Dermis blood vessel endothelial cell (primary cell): Measurements from ENCODE around the gene PLAAT5. TPM values are rescaled to one million over a fixed set of nuclear protein-coding genes. Genes with fewer than 3 reads are reported as not detected.
"Not testable (repeated sequence)": the region's sequence is repeated elsewhere in the genome, so short reads cannot be mapped to it uniquely, and the experiment has no call there.

Experiments
- DNase-seq: peaks from one replicate; pipeline ENCODE4 v3.0.0; 2010
- total RNA-seq: library from RNA; depleted of rRNA; stranded (reverse); fragments of >200 nt; gene quantifications from 2 replicates; pipeline ENCODE4 v1.2.3, GENCODE V29; 2014

Gene PLAAT5
- total RNA-seq, 1 donor from 2014 or later = not detected

DNA sequence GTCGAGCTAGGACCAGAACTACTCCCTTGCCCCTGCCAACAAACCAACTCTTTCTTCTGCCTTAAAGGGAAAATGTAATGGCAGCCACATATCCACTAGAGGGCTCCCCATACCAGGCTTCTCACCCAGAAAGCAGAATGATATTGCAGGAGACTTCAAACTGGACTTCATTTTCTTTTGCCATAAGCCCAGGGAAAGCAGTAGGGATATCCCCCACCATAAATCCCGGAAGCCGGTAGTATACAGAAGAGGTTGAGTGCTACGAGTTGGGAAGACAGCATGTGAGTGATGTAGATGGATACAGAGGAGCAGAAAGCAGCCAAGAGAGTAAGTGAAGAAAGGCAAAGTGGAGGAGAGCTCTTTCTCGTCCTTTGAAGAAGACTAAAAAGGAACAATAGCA is 12.1 kb downstream of the PLAAT5 start:
- peak; percentile 82 for DNase-seq

DNA sequence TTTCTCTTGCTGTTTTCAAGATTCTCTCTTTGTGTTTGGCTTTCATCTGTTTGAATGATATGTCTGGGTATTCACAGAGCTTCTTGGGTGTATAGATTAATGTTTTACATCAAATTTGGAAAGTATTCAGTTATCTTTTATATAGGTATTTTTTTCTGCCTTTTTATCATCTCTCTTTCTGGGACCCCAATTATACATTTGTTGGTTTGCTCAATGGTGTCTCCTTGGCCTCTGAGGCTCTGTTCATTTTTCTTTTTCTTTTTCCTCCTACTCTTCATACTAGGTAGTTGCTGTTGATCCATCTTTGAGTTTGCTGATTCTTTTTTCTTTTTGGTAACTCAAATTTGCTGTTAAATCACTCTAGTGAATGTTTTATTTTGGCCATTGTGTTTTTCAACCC is 14.3 kb downstream of the PLAAT5 start:
- no peak for DNase-seq

DNA sequence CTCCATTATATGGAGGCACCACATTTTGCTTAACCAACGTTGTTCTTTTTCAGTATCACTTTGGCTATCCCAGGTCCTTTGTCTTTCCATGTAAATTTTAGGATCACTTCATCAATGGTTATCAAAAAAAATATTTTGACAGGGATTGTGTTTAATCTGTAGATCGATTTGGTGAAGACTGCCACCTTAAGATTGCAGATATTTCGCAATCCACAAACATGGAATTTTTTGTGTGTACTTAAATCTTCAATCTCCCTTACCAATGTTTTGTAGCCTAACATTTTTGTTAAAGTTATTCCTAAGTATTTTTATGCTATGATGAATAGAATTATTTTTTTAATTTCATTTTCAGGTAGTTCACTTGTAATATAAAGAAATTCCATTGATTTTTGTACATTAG is 18.6 kb downstream of the PLAAT5 start:
- DNase-seq = no peak

DNA sequence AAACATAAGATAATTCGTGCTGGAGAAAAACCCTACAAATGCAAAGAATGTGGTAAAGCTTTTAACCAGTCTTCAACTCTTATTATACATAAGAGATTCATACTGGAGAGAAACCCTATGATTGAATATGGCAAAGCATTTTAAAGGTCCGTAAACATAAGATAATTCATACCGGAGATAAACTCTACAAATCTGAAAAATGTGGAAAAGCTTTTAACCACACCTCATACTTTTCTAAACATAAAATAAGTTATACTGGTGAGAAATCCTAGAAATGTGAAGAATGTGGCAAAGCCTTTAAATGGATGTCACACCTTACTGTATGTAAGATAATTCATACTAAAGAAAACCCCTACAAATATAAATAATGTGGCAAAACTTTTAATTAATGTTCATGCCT is 20.7 kb downstream of the PLAAT5 start:
- no peak for DNase-seq

DNA sequence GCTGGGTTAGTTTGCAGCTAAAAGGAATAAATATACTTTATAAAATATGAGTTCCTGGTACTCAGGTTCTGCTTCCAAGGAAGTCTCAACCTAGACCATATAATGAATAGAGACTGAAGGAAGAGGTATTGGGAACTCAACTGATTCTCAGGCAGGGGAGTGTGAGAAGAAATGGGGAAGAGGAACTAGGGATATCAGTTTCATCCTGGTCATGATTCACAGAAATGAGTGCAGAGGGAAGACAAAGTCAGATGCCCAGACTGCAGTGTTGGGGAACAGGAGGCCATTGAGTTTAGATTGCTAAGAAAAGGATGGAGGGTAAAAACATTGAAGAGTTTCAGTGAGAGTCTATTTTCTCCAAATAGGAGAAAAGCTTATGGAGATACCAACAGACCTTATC is 28.8 kb downstream of the PLAAT5 start:
- DNase-seq = no peak

DNA sequence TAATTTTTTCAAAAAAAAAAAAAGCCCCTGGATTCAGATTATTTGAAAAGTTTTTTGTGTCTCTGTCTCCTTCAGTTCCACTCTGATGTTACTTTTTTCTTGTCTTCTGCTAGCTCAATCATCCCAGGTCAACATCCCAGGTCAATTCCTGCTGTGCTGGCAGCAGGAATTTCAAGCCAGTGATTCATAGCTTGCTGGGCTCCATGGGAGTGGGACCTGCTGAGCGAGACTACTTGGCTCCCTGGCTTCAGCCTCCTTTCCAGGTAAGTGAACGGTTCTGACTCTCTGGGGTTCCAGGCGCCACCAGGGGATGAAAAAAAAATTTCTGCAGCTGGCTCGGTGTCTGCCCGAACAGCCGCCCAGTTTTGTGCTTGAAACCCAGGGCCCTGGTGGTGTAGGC is 31.4 kb downstream of the PLAAT5 start:
- no peak for DNase-seq

DNA sequence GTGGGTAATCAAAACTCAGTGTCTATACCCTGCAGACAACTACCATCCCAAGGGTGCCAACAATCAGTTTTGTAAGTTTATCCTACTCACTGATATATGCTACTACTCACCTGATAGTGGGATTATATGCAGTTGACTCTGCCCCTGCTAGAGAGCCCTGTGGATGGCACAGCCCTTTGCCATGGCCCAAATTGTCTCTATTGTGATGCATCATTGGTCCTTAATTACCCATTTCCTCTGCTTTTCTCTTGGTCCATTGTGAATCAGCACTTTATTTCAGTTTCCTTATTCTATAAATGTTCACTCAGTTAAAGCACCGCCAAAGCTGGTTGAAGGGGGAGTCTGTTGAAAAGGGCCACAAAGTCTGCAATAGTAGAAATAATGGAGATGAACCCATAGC is 42.3 kb downstream of the PLAAT5 start:
- DNase-seq = no peak

DNA sequence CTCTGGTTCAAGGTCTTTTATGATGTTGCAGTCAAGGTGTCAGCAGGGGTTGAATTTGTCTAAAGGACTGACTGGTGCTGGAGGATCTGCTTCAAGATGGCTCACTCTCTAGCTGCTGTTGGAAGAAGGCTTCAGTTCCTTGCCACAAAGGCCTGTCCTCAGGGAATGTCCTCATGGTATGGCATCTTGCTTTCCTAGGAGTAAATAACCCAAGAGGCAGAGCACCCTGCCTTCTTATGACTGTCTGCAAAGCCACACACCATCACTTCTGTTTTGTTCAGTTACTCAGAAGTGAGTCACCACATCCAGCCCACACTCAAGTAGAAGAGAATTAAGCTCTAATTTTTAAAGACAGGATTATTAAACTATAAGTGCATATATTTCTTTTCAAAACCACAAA is 45.2 kb downstream of the PLAAT5 start:
- no peak for DNase-seq

DNA sequence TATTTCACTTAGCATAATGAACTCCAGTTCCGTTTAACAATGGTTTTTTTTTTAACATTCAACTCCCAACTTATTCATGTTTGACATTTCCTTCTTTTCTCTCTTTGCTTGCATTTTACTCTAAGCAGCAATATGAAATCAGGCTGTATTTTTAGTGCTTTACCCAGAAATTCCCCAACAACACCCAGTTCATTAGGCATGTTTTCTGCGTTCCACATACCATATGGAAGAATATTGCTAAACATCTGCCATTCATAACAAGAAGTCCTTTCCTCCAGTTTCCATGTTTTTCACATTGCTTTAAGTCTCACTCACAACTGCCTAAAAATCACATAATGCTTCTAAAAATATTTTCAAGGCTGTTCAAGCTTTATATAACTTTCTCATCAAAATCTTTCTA is 45.8 kb downstream of the PLAAT5 start:
- DNase-seq = no peak

DNA sequence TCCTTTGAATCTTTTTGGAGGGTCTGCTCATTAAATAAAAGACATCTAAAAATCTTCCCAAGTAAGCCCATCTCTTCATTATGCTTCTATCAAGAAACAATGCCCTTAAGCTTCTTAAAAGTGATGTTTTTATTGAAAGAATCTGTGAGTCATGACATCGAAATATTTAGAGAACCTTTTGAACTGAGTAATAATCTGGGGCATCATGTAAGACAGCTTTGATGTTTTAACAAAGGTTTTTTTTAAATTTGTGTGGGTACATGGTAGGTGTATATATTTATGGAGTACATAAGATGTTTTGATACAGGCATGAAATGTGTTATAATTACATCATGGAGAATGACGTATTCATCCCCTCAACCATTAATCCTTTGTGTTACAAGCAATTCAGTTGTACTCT is 46.8 kb downstream of the PLAAT5 start:
- DNase-seq = no peak

DNA sequence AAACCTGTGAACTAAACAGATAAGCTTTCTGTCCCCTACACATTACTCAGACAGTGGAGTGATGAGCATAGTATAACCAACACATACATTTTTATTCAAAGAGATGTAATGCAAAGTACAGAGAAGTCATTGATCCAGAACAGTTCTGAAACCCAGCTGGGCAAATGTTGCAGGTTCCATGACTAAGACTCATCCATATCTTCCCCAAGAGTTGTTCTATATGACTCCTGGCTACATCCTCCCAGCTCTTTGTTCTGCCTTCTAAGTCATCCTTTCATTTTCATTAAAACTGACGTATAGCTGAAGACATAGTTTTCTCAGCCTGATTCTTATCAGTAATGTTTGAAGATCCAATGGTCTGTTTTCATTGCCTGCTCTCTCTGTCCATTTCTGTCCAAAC is 47.3 kb downstream of the PLAAT5 start:
- DNase-seq = no peak

DNA sequence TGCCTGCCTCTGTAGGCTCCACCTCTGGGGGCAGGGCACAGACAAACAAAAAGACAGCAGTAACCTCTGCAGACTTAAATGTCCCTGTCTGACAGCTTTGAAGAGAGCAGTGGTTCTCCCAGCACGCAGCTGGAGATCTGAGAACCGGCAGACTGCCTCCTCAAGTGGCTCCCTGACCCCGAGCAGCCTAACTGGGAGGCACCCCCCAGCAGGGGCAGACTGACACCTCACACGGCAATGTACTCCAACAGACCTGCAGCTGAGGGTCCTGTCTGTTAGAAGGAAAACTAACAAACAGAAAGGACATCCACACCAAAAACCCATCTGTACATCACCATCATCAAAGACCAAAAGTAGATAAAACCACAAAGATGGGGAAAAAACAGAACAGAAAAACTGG is 55.1 kb downstream of the PLAAT5 start:
- not testable (repeated sequence) for DNase-seq

DNA sequence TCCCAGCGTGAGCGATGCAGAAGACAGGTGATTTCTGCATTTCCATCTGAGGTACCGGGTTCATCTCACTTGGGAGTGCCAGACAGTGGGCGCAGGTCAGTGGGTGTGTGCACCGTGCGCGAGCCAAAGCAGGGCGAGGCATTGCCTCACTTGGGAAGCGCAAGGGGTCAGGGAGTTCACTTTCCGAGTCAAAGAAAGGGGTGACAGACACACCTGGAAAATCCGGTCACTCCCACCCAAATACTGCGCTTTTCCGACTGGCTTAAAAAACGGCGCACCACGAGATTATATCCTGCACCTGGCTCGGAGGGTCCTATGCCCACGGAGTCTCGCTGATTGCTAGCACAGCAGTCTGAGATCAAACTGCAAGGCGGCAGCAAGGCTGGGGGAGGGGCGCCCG is 55.6 kb downstream of the PLAAT5 start:
- DNase-seq = not testable (repeated sequence)

DNA sequence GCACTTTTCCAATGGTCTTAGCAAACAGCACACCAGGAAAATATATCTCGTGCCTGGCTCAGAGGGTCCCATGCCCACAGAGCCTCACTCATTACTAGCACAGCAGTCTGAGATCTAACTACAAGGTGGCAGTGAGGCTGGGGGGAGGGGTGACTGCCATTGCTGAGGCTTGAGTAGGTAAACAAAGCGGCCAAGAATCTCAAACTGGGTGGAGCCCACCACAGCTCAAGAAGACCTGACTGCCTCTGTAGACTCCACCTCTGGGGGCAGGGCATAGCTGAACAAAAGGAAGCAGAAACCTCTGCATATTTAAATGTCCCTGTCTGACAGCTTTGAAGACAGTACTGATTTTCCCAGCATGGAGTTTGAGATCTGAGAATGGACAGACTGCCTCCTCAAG is 60.2 kb downstream of the PLAAT5 start:
- not testable (repeated sequence) for DNase-seq

DNA sequence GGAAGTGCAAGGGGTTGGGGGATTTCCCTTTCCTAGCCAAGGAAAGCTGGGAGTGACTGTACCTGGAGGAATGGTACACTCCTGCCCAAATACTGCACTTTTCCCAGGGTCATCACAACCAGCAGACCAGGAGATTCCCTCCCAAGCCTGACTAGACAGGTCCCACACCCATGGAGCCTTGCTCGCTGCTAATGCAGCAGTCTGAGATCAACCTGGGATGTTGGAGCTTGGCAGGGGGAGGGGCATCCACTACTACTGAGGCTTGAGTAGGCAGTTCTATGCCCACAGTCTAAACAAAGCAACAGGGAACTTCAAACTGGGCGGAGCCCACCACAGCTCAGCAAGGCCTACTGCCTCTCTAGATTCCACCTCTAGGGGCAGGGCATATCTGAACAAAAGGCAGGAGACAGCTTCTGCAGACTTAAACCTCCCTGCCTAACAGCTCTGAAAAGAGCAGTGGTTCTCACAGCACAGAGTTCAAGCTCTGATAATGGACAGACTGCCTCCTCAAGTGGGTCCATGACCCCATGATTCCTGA is 62.9 kb downstream of the PLAAT5 start:
- no peak for DNase-seq

DNA sequence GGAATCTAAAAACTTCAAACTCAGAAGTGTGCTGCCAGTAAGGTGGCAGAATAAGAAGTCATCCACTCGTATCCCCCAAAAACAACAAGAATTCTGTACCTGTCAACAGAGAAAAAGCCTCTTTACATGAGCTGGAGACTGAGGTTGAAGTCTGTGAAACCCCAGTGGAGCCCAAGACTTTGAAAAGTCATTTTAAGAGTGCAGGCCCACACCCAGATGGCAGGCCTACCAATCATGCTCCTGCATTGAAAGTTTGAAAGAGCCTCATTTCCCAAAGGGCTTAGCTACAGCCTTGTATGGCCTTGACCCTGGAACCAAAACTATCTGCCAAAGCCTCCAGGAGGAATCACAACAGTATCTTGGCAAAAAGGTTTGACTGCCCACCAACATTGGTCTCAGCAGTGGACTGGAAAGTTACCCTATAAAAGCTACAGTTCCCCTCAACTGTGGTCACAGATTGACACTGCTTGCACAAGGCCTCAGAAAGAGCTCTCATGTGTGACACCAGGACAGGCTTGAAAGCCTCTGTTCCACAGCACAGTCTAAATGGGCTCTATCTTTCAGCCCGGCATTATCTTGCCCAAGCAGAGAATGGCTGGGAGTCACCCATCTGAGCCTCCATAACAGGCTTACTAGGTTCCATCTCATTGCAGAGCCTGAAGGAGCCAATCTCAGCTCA is 73.7 kb downstream of the PLAAT5 start:
- no peak for DNase-seq

Other genes starting within 250 kb of the PLAAT5 start
- gene SLC22A25, start 247.6 kb downstream of the PLAAT5 start, total RNA-seq = not detected in 2 replicates
- not detected in 2 replicates for gene SLC22A9, start 121.4 kb downstream of the PLAAT5 start, total RNA-seq
- not detected in 2 replicates for gene LGALS12, start 14.9 kb upstream of the PLAAT5 start, total RNA-seq
- gene PLAAT4, start 45.6 kb upstream of the PLAAT5 start, total RNA-seq = 2.3 and 10.6 TPM in 2 replicates
- gene PLAAT2, start 72.2 kb upstream of the PLAAT5 start, total RNA-seq = 0.14 TPM in 1 of 2 replicates, not detected in the other
- 59.1 and 85.3 TPM in 2 replicates for gene PLAAT3, start 123.3 kb upstream of the PLAAT5 start, total RNA-seq
- 99.4 and 106 TPM in 2 replicates for gene ATL3, start 180.2 kb upstream of the PLAAT5 start, total RNA-seq
- gene RTN3, start 190.3 kb upstream of the PLAAT5 start, total RNA-seq = 58.5 and 89.9 TPM in 2 replicates